ENCODE data around the gene CLIC1.

CLIC1 gene

DNA sequence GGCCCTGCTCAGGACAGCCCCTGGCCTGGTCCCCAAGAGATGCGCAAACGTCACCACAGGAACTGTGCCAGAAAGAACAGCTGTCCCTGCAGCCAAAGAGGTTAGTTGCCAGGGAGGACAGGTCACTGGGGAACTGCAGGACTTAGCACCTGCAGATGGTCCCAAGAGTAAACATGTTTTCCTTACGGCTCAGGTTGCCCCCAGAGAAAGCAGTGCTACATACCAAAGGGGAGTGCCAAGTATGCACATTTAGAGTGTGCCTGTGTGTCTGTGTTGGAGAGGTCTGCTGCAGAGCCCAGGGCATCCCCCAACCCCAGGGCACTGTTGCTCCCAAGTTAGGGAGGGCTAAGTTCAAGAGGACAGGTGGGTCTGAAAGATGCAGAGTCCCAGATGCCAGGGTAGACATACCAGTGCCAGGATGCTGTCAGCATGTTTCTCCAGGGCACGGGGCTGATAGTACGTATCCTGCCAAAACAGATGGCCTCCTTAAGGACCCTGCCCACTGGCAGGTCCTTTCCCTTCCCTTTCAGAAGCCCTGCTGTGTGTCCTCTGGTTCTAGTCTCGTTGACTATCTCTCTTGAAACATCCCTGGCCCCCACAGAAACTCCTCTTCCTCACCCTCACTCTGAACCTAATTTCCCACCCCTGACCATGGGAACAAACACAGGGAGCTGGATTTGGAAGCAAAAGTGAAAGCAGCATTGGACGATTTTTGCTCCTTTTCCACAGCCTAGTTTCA, 34.5 kb downstream of the CLIC1 start:
- DNase-seq (ENCODE audit: low read depth): no peak

DNA sequence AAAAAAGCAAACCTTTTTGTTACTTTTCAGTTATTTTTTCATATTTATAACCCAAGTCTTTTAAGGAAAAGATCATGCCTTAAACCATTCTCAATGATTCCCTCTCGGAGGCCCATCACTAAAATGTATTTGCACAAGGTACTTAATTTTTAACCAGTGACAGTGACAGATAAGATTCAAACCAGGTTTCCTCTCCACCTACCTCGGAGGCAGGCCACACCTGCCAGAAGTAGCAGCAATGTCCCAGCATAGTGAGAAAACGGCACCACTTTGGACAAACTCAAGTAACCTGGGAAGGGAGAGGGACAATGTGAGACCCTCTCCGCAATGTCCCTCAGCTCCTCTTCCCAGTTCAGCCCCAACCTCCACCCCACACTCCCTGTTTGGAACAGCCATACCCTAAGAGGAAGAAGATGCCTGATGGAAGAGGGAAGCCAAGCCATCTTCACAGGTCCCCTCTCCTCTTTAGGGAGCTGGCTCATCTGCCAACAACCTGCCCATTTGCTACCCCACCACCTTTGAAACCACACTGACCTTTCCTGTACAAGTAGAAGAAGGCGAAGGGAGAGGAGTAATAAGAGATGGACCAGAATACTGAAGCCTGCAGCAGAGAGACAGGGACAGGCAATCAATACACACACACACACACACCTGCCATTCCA, 35.5 kb downstream of the CLIC1 start:
- DNase-seq (ENCODE audit: low read depth): no peak

DNA sequence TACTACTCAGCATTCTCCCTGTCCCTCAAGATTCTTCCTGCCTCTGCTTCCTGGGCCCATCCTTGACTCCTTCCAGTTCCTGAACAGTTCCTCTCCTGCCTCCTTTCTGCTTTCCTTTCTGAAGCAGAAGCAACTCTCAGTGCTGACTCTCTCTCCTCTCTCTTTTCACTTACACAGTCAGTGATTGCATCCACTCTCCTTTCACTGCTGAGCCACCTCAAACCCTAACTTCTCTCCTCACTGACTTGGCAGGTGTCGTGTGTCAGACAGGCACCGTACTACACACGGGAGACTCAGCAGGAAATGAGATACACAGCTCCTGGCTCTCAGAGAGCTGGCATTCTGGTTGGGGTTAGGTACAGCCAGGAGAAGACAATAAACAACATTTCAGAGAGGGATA, 38.8 kb downstream of the CLIC1 start:
- no peak for DNase-seq (ENCODE audit: low read depth)

DNA sequence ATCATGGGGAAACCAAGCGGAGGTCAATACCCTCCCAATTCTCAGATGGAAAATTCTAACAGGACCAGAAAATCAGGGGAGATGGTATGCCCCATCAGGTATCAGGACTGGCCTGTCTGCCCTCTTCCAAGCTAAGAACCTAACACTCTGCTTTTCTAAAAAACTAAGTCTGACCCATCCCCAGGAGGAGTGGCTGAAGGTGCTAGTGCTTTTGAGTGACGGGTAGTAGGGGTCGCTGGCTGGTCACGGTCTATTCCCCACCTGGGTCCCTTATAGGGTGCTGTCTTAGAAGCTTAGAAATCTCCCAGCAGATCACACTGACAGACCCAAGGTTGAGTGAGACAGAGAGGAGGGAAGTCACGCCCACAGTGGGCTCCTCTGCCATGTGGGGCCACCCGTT, 42.8 kb downstream of the CLIC1 start:
- DNase-seq (ENCODE audit: low read depth): no peak

DNA sequence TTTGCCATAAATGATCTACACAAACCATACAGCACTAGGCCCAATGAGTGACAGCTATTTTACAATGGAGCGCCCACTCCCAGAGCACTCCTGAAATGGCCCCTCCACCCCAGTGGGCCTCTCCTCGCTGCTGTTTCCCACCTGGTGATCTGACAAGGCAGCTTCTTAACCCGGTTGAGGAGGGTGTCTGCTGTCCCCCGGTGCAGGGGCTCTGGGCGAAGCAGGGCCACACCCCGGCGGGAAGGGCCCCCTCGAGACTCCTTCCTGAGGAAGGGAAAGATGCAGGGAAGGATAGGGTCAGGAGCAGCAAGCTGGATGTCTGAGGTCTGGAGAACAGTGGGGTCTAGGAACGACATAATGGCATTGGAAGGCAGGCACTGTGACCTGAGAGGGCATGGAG, 43.4 kb downstream of the CLIC1 start:
- no peak for DNase-seq (ENCODE audit: low read depth)

DNA sequence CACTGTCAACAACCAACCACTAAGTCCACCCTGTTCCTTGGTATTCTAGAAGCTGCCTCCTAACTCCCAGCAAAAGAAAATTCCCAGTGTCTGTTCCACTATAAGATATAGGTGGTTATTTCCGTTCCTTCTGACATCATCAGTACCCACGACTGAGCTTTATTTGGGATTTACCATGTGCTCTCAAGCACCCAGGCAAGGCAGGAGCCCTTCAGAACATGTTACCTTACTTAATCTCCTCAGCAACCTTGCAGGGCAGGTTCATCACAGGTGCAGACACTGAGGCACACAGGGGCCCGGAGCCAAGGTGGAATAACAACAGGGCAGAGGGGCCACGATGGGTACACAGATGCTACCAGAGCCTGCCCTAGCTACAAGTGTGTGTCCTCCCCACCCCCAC, 44.0 kb downstream of the CLIC1 start:
- no peak for DNase-seq (ENCODE audit: low read depth)

DNA sequence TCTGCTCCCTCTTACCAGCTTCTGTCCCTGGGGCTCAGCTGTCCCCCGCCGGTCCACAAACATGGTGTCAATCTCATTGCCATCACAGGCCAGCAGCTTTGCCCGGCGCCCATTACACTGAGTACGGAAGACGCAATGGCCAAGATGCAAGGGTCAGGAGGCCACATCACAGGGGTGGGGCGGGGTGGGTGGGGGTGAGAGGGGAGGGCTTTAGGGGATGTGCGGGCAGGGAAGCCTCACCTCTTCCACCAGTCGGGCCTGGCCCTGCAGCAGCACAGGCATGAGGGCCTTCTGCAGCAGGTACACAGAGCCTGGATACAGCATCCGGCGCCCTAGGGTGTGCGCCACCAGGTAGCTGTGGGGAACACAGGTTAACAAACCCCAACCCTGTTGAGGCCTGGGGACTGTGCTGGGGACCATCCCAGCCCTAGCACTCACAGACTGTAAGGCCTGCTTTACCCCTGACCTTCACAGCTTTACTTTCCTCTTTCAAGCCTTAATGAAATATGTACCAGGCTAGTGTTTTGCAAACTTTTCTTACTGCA, 44.7 kb downstream of the CLIC1 start:
- DNase-seq (ENCODE audit: low read depth): no peak

DNA sequence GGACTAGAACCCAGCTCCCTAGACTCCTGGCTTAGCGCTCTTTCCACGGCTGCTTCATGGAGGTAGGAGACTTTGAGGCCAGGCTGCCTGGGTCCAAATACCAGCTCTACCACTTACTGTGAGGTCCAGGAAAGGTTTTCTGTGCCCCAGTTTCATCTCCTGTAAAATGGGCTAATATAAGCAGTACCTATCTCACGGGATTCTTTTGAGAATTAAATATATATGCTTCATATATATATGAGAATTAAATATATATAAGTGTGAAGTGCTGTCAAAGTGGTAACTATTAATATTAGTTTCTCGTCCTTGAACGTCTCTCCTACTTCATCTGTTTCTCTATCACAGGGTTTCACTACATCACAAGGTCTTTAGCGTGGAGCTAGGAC, 45.3 kb downstream of the CLIC1 start:
- DNase-seq (ENCODE audit: low read depth): no peak

DNA sequence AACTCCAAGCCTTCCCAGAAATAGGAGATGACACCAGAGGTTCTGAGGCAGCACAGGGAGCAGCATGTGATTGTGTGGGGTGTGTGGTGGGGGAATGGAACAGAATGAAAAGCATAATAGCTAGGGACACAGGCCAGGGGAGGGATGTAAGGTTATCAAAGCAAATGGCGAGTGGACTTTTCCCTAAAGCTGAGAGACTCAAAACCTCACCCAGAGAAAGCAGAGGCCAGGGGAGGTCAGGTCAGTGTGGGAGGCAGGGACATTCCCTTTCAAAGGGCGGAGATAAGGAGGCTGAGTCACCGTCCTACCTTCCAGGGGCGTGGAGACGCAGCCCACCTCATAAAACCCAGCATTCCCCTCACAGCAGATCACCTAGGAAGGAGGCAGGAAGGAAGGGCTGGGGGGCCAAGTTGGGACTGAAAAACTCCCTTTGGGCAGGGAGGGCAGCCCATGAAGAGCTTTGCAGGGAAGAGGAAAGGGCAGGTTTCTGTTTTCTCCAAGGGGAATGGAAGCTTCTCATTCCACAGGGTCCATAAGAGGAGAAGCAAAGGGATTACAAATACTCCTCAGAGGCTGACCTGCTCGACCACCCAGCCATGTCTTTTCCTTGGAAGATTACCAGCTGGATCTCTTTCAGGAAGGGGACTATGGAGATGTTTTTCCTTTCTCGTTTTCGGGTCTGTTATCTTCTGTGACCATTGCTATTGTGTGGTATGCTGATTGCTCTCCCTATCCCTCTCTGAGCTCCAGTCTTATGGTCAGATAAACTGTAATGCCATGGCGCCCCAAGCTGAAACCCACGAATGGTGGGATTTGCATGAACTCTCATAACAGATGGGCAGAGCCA, 45.9 kb downstream of the CLIC1 start:
- no peak for DNase-seq (ENCODE audit: low read depth)

DNA sequence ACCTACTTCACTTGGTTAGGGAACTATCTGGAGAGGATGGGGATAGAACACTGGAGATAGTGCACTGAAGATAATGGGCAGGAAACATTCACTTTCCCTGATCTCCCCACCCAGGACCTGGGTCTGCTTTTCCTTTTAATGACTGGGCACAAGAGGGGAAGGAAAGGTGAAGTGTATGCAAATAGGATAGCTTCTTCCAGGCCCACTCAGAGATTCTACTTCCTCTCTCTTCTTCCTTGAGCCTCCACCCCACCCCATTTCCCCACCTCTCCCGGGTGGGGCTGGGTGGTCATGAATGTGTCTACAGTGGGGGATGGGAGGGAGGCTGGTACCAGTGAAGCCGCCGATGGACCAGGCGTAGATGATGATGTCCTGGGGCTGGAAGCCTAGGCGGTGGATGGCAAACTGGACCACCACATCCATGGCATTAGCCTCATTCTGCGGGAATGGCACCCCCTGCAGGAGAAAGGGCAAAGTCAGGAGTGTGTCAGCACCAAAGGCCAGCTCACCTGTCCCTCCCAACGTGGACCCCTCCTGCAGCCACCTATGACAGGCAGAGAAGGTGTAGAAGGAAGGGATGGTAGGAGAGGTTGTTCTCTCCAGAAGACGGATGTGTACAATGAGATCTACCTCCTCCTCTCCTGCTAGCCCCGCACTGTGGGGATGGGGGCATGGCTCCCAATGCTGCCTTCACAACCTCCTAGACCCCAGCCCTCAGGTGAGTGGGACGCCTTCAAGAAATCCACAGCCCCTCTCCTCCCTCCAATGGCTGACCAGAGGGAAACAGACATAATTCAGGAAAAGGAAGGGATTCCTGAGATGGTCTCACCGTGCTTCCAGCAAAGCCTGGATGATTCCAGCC, 46.9 kb downstream of the CLIC1 start:
- no peak for DNase-seq (ENCODE audit: low read depth)

DNA sequence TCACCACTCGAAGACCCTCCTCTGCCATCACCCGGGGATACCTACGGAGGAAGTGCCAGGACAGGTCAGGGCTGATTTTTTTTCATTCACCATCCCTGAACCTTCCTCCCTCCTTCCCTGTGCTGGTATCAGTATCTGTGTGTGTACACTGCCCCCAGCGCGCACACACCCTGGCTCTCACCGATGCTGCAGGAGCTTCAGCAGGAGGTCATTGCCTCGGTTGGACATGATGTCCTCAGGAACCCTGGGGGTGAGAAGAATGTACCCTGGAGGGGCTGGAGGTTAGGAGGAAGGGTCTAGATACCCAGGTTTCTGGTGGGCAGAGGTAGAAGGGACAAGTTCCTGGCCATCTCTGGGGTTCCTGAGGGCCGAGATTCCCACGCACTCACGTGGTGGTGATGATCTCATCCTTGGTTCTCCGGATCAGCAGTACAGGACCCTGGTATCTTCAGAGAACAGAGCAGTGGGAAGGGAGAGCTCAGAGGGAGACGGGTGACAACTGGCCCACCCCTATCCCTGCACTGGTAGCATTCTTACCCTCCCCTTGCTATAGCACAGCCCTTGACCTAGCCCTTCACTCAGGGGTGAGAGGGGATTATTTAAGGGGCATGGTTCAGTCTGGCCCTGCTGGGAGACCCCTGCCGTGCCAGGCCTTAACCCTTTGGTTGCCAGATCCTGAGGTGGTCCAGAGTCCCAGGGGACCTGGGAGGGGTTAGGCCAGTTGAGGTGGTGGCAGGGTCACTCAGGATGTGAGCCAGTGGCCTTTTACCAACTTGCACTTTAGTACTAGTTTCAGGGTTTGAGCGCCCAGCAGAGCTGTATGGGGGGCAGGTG, 48.3 kb downstream of the CLIC1 start:
- DNase-seq (ENCODE audit: low read depth): no peak

DNA sequence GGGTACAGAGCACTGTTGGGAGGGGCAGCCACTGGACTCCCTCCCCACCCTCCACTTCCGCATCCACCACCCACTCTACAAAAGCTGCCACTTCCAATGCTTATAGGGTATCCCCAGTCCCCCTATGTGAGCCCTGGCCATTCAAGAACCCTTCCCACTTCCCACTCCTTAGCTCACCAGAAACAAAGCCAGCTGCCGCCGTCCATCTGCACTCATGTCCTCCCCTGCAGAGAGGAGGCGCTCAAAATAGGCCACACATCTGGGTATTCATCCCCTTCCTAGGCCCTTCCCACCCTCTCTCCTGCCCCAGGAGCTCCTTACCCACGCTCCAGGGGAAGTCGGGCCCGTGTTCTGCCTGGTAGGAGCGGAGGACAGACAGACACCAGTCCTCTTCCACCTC, 49.0 kb downstream of the CLIC1 start:
- DNase-seq (ENCODE audit: low read depth): no peak

DNA sequence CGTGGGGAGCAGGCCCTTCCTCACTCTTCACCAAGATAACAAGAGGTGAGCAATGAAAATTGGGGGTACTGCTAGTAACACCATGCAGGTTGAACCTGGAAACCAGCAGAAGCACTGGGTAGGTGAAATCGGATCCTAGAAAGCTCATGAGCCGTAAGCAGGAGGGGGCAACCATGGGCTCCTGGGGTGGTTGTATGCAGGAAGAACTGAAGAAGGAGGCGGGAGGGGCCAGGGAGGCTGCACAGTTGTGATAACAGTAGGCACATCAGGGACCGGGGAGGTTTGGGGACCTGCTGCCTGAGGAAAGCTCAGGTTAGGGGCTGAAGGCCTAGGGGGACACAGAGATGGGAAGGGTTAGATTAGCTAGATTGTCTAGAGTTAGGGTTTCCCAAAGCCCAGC, 49.8 kb downstream of the CLIC1 start:
- DNase-seq (ENCODE audit: low read depth): no peak

DNA sequence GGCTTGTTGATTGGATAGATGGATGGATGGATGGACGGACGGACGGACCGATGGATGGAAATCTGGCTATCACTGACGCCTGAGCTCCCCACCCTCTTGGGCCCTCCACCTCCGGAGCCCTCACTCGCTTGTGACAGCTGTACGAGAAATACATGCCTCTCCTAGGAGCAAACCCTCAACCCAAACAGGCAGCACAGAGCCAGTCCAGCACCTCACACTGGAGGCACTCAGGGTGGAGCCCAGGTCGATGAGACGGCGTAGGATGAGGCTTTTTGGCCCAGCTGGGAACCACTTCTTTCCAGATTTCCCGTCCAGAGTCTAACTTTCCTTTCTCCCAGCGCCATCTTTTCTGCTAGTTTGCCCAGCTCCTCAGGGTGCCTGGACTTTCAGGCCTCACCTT, 52.7 kb downstream of the CLIC1 start:
- no peak for DNase-seq (ENCODE audit: low read depth)

DNA sequence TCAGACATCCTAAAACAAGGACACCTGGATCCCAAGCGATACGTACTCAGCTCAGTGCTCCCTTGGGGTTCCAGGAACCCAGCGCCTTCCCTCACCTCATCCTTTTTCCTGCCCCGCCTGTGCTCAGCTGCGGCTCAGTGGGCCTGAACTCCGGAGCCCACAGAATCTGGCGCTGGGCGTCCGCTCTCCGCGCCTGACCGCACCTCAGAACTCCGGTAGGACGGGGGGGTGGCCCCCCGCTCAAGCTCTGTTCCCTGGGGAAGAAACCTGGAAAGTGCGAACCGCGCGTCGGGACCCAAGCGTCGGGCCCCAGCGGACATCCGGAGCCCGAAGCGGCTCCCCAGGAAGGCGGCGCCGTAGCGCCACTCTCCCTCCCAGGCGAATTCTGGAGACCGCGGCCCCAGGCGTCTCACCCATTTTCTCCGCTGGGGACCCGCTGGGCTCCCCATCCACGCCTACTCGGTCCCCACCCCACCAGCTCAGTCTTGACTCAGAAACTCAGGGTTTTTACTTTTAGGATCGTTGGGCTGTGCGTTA, 55.1 kb downstream of the CLIC1 start:
- no peak for DNase-seq (ENCODE audit: low read depth)
